ENCODE results near the gene TMEM204. TPM values are rescaled to one million over a fixed set of nuclear protein-coding genes. Genes with fewer than 3 reads are reported as not detected.

The TMEM204 gene
- polyA plus RNA-seq, 1 experiment: 6.2 TPM

DNA sequence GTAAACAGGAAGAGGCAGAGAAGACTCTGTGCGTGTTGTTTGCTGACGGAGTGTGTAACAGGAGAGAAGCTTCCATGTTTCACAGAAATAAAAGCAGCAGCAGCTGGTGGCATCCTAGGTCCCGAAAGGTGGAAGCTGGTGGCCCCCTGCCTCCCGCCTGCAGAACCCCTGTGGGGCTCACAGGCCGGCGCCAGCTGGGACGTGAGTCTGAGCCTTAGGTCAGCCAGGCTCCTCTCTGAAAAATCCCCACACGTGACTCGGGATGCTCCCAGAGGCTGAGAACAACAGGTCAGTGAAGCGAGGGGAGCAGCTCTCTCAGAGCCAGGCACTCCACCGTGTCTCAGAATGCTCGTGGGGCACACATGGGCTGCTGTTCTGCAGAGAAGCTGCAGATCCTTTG is 27.4 kb downstream of the TMEM204 start:
- TF ChIP-seq CTCF (IDR thresholded peaks at IDR 0.05; ENCODE audit: low read depth, low read length): no peak
- ChIA-PET POLR2A (no interaction called here), CTCF (no interaction called here)
- no peak for DNase-seq (ENCODE audit: low read depth, low spot score)
- H3K27me3 ChIP-seq (ENCODE audit: control insufficient read depth, insufficient read depth, low read length): no peaks in the 10 kb centered on the region
- no peak overlapping the region for H3K4me3 ChIP-seq (ENCODE audit: low read depth, low read length)
- H3K9me3 ChIP-seq (ENCODE audit: control insufficient read depth, insufficient read depth, low read length): no peaks in the 10 kb centered on the region
- no peak overlapping the region for H3K27ac ChIP-seq (ENCODE audit: low read depth, low read length)

DNA sequence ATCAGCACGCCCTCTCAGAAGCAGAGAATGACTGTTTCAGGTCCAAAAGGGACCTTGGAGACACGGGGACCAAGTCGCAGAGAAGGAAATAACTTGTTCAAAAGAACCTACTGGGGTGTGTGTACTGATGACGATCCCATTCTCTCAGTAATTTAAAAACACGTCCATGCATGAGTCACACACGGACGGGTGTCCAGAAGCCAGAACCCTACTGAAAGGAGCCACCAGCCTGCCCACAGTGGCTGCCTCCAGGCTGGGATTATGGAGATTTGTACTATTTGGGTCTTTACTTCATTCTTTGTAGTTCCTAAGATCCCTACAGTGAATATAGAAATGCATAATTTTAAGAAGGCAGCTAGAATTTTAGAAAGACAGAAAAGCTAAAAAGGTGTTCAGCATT is 27.8 kb downstream of the TMEM204 start:
- Histone ChIP-seq H3K27me3 (ENCODE audit: control insufficient read depth, insufficient read depth, low read length) (no peaks in the 10 kb centered on the region), H3K9me3 (ENCODE audit: control insufficient read depth, insufficient read depth, low read length) (no peaks in the 10 kb centered on the region), H3K27ac (ENCODE audit: low read depth, low read length) (no peak overlapping the region), H3K4me3 (ENCODE audit: low read depth, low read length) (no peak overlapping the region)
- DNase-seq (ENCODE audit: low read depth, low spot score): no peak
- TF ChIP-seq CTCF (IDR thresholded peaks at IDR 0.05; ENCODE audit: low read depth, low read length): no peak
- CTCF ChIA-PET: no interaction called here
- POLR2A ChIA-PET: no interaction called here

GRCh38 chr16:1561836-1562235 is 28.4 kb downstream of the TMEM204 start:
- Histone ChIP-seq H3K27me3 (ENCODE audit: control insufficient read depth, insufficient read depth, low read length) (no peaks in the 10 kb centered on the region), H3K4me3 (ENCODE audit: low read depth, low read length) (no peak overlapping the region), H3K9me3 (ENCODE audit: control insufficient read depth, insufficient read depth, low read length) (no peaks in the 10 kb centered on the region), H3K27ac (ENCODE audit: low read depth, low read length) (no peak overlapping the region)
- ChIA-PET POLR2A (no interaction called here), CTCF (no interaction called here)
- no peak for DNase-seq (ENCODE audit: low read depth, low spot score)
- TF ChIP-seq CTCF (IDR thresholded peaks at IDR 0.05; ENCODE audit: low read depth, low read length): no peak

GRCh38 chr16:1563786-1564185 is 30.3 kb downstream of the TMEM204 start:
- ChIA-PET CTCF (no interaction called here), POLR2A (no interaction called here)
- DNase-seq (ENCODE audit: low read depth, low spot score): no peak
- no peak for TF ChIP-seq CTCF (IDR thresholded peaks at IDR 0.05; ENCODE audit: low read depth, low read length)
- Histone ChIP-seq H3K4me3 (ENCODE audit: low read depth, low read length) (no peak overlapping the region), H3K9me3 (ENCODE audit: control insufficient read depth, insufficient read depth, low read length) (no peaks in the 10 kb centered on the region), H3K27ac (ENCODE audit: low read depth, low read length) (no peak overlapping the region), H3K27me3 (ENCODE audit: control insufficient read depth, insufficient read depth, low read length) (no peaks in the 10 kb centered on the region)

DNA sequence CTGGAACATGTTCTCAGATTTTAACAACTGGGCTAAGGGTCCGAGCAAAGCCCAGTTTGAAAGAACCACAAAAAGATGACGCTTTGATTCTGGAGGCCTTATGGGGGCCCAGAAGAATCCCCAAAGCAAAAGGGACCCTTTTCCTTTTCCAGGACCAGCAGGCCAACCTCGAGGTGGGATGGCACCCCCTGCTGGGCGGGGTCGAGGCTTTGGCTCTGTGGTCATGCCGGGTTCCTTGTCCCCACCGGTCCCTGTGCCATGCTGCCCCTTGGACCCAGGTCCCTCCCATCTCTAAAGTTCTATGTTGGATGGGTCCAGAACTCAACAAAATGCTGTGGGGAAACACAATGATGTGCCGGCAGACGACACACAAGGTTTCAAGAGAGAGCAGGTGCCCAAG is 30.9 kb downstream of the TMEM204 start:
- CTCF ChIA-PET: no interaction called here
- POLR2A ChIA-PET: no interaction called here
- no peaks in the 10 kb centered on the region for H3K27me3 ChIP-seq (ENCODE audit: control insufficient read depth, insufficient read depth, low read length)

More for the DNA sequence above, 30.9 kb downstream of the TMEM204 start:
- no peak for DNase-seq (ENCODE audit: low read depth, low spot score)
- Histone ChIP-seq H3K27ac (ENCODE audit: low read depth, low read length) (no peak overlapping the region), H3K9me3 (ENCODE audit: control insufficient read depth, insufficient read depth, low read length) (no peaks in the 10 kb centered on the region), H3K4me3 (ENCODE audit: low read depth, low read length) (no peak overlapping the region)
- no peak for TF ChIP-seq CTCF (IDR thresholded peaks at IDR 0.05; ENCODE audit: low read depth, low read length)

Measured in AG04450 (cell line).